ENCODE measurements around the gene MACF1.
A peak's percentile ranks its signal among the peaks of the same experiment; 100 is the strongest.

MACF1 gene

GRCh38 chr1:39266792-39267191, 62.3 kb downstream of the MACF1 start:
- no peak for DNase-seq

DNA sequence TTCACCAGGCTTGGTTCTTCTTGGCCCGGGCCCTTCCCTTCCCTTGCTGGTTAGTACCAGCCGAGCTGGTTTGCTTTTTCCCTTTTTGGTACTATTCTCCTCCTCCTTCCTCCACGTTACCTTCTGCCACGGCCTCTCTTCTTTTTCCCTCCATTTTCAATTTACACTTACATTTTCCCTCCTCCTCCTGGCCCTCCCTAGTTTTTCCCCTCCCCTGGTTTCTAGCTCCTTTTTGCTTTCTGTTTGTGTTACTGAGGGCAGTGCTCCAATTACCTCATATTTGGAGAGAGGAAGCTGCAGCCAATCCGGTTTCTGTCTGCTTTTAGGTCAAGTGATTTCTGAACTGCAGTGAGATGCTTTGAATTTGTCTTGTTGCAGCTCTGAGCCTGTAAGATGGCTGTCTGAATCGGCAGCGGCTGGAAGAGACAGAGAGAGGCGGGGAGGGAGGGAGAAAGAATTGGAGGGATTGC, 63.7 kb downstream of the MACF1 start:
- DNase-seq: peak; percentile 95

- DNase-seq: peak; percentile 33
Observed at GRCh38 chr1:39268906-39269305, 64.4 kb downstream of the MACF1 start.

GRCh38 chr1:39269349-39269748, 64.9 kb downstream of the MACF1 start:
- no peak for DNase-seq

- no peak for DNase-seq
Observed at GRCh38 chr1:39269791-39270342, 65.4 kb downstream of the MACF1 start.

GRCh38 chr1:39270368-39270767, 65.9 kb downstream of the MACF1 start:
- DNase-seq: no peak

- DNase-seq: peak; percentile 80
Observed at GRCh38 chr1:39272027-39272797, 67.7 kb downstream of the MACF1 start.

- peak; percentile 53 for DNase-seq
Observed at GRCh38 chr1:39272798-39273469, 68.4 kb downstream of the MACF1 start.

GRCh38 chr1:39275836-39276507, 71.5 kb downstream of the MACF1 start:
- DNase-seq: no peak

DNA sequence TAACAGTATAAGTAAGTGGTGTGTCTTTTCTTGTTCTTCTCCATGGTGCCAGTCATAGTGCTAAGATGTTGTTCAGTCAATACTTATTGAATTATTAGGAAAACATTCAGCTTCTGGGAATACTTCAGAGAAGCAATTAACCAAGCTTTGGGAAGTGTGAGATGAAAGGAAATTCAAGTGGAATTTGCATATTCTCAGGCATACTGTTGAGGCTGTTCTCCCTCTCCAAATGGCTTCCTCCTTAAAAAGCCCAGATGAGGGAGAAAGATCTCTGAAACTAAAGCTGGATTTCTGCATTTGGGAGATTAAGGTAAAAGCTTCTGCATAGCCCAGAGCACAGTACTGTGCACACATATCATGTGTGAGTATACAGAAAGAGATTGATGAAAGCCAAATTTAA, 73.4 kb downstream of the MACF1 start:
- no peak for DNase-seq

GRCh38 chr1:39282537-39283216, 78.2 kb downstream of the MACF1 start:
- no peak for DNase-seq

GRCh38 chr1:39283858-39284257, 79.4 kb downstream of the MACF1 start:
- peak; percentile 14 for DNase-seq

DNA sequence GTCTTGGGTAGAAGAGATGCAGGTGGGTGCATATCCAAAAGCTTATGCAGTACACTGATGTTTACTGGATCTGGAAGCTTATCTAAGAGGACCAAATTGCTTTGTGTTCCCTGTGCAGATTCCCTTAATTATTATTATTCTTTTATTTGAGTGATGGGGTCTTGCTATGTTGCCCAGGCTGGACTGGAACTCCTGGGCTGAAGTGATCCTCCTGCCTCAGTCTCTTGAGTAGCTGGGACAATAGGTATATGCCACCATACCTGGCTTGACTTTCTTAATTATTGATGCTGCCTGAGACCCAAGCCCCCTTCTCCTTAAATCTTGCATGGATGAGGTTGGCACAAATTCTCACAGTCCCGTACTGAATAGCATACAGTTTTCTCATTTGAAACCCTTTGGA, 83.0 kb downstream of the MACF1 start:
- DNase-seq: no peak

DNA sequence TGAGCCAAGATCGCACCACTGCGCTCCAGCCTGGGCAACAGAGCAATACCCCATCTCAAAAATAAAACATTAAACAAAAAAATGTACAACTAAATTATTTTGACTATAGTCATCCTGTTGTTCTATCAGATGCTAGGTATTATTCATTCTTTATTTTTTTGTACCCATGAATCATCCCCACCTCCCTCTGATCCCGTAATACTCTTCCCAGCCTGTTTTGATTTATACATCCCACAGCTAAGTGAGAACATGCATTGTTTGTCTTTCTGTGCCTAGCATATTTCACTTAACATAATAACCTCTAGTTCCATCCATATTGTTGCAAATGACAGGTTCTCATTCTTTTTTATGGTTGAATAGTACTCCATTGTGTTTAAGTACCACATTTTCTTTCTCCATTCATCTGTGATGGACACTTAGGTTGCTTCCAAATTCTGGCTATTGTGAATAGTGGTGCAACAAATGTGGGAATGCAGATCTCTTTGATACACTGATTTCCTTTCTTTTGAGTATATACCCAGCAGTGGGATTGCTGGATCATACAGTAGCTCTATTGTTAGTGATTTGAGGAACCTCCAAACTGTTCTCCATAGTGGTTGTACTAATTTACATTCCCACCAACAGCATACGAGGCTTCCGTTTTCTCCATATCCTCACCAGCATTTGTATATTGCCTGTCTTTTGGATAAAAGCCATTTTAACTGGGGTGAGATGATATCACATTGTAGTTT, 84.4 kb downstream of the MACF1 start:
- DNase-seq: no peak

DNA sequence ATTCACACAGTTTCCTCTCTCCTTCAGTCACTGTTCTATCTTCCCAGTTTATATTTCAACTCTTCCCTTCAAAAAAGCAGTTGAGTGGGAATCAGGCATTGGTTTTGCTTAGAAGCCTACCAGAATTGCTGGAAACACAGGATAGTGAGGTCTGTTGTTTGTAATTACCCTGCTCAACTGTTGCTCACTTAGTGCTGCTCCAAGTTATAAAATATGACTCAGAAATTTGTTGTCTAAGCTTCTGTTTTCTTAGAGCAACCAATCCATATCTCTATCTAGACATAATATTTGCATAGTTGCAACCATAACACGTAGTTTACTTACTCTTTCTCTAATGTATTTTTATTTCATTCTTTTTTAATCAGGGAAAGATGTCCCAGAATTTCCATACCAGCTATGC, 87.9 kb downstream of the MACF1 start:
- DNase-seq: no peak

DNA sequence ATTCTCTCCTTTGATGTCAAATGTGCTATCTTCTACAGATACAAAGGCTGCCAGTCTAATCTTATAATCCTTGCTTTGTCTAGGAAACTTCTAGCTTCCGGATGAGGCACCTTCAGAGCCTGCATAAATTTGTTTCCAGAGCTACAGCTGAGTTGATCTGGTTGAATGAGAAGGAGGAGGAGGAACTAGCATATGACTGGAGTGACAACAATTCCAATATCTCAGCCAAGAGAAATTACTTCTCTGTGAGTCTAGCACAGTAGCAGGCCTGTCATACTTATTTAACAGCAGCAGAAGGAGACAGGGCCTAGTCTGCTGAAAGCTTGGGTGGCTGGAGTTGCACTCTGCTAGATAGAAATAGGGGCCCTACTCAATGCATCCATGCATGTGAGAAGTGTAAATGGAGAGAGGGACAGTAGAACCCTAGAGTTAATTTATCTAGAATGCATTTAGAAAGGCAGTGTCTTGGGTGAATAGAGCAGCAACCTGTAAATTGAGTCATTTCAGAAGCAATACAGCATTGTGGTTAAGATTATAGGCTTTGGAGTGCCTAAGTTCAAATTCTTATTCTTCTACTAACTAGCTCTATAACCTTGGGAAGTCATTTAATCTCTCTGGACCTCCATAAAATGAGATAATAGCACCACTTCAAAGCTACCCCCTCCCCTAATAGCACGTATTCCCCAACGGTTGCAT, 89.0 kb downstream of the MACF1 start:
- DNase-seq: no peak

GRCh38 chr1:39294531-39294930, 90.0 kb downstream of the MACF1 start:
- no peak for DNase-seq

- no peak for DNase-seq
Observed at GRCh38 chr1:39295901-39296300, 91.4 kb downstream of the MACF1 start.

DNA sequence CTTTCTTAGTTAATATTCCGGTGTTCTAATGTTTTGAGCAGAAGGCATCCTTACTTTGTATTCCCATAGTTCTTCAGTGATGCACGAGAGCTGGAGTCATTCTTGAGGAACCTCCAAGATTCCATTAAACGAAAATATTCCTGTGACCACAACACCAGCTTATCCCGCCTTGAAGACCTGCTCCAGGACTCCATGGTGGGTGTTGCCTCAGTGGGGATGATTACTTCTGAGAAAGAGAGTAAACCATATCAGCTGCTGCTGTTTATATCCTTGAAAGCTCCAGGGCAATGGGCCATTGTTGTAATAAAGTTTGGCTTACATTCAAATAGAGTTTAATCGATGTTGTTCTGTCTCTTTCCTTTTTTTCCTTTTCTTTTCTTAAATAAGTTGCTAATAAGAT, 93.1 kb downstream of the MACF1 start:
- DNase-seq: no peak

GRCh38 chr1:39301606-39302005, 97.1 kb downstream of the MACF1 start:
- no peak for DNase-seq

DNA sequence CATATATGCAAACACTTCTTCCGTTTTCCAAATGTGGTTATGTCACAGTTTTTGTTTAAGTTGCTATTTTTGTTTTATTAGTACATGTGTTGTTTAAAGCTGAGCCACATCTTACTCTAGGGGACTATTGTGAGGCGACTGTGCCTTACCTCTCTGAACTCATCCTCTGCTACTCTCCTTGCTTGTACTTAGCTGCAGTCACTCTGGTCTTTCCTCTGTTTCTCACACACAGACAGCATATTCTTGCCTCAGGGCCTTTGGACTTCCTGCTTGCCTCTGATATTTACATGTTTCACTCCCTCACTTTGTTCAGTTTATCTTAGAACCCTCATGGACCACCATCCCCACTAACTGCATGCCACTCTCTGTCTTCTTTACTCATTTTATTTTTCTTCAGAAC, 101.1 kb downstream of the MACF1 start:
- DNase-seq: no peak

GRCh38 chr1:39310015-39310414, 105.5 kb downstream of the MACF1 start:
- no peak for DNase-seq
